NK-92 treated with Interleukin-12 subunit alpha and Interleukin-12 subunit beta, amount 100 ng/mL, for 24 hours (cell line): Measurements from ENCODE around the gene CDC42SE2.
"Not testable (repeated sequence)": the region's sequence is repeated elsewhere in the genome, so short reads cannot be mapped to it uniquely, and the experiment has no call there.

Experiments used
- DNase-seq: peaks from one replicate; lab custom pipeline; 2025; lab: John Stamatoyannopoulos, UW

CDC42SE2 gene

DNA sequence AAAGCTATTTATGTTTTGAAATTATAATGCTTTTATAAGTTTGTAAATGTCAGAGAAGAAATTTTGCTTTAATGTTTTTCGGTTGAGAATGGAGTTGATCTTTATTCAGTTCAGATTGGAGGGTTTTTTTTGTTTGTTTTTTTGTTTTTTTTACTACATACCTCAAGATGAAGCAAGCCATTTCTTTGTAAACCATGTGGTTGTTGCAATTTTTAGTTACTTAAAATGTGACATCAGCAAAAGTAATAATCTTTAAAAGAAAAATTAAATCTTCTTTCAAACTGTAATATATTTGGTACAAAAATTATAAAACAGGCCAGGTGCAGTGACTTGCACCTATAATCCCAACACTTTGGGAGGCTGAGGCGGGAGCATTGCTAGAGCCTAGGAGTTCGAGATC is 102.6 kb downstream of the CDC42SE2 start:
- no peak for DNase-seq

DNA sequence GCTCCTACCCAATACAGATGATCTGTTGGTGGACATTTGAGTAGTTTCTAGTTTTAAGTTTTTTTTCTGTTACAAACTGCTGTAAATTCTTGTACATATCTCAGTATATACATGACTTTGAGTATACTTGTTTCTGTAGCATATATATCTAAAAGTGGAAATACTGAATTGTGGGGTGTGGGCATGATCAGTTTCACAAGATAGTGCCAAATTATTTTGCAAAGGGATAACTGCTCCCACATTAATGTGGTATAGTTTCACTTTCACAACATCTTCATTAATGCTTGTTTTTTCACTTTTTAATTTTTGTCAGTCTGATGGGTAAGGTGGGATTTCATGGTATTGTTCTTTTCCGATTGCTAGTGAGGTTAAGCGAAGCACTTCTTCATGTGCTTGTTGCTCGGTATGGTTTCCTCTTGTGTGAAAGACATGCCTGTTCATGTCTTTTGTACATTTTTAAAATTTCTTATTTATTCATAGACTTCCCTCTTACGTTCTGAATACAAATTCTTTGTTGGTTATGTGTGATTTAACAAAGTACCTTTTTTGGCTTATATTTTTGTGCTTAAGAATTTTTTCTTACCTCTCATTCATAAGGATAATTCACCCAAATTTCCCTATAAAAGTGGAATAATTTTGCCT is 103.5 kb downstream of the CDC42SE2 start:
- DNase-seq, result no peak

DNA sequence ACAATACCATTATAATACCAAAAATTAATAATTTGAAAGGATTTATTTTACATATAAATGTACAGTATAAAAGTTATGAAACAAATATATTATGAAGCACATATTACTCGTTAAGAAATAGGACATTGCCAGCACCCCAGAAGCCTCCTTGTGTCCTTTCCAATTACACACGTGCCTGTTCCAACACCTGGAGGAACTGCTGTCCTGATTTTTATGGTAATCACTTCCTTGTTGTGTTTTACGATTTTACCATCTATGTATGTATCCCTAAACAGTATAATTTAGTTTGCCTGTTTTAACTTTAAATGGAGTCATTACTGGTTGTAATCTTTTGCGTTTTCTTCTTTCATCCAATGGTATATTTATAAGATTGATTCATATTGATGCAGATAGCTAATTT is 105.0 kb downstream of the CDC42SE2 start:
- no peak for DNase-seq

DNA sequence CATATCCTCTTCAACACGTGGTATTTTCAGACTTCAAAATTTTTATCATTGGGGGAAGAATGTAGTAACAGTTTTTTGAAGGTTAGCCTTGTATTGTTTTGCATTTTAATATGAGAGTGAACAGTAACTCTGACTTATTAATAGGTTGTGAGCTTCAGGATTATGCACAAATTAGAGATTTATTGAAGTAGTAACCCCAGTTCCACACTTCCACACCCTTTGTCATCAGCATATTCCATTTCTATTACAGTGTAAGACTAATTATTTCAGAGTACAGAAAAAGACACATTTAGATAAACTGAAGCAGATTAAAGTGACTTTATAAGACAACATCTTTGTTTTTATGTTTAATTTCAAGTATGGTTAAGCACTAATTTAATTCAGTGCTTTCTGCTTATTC is 105.7 kb downstream of the CDC42SE2 start:
- no peak for DNase-seq

DNA sequence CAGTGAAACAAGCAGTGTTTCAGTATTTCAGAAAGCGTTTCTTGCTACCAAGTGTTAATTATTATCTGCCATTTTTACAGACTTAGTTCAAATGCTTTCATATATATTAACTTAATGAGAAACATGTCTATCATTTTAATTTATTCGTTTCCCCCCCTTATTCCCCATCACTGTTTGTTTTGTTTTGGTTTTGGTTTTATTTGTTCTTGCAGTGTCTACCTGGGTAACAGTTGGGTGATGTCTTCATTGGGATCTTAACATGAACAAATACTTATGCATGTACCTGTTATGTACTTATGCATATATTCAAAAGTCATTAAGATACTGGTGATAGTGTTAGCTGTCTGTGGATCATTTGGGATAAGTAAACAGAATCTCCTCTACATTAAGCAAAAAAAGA is 108.0 kb downstream of the CDC42SE2 start:
- no peak for DNase-seq

DNA sequence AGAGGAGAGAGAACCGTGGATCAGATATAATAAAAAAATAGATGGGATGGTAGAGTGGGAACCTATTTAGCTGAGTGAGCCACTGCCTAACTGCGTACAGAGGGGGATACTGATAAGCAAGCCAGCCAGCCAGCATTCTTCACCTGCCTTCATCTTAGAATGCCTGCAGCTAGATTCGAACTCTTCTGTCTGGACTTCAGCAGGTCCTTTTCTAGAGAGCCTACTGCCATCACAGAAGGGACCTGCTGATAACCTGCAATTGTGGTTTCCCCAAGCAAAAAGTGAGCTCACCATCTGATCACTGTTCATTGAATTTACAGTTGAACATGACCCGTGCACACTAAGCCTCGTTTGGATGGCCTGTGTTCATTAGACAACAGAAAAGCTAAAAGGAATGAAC is 109.4 kb downstream of the CDC42SE2 start:
- DNase-seq, result no peak

DNA sequence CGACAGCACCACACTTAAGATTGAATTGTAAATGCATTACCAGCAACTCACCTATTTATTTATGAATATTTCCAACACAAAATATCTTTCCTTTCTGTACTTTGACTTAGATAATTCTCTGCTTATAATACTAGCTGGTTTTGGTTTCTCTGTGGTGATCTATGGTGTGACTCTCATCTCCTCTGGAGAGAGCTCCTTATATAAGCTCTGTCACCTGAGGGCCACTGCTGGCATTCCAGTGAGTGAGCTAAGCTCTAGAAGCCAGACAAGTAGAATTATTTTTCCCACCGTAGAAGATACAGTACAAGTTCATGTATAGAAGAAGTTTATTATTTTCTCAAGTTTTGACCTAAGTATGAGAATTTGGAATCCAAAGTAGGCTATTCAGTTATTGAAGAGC is 111.5 kb downstream of the CDC42SE2 start:
- no peak for DNase-seq

DNA sequence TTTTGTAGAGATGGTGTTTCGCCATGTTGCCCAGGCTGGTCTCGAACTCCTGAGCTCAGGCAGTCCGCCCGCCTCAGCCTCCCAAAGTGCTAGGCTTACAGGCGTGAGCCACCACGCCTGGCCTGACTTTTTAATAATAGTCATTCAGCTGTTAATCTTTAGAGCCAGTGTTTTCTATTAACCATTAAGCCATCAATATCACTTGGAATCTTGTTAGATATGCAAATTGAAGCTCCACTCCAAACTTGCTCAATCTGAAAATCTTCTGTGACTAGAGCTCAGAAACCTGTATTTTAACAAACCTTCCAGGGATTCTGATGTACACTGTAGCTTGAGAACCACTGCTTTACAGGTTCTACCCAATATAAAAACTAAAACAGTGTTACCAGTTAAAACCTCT is 113.5 kb downstream of the CDC42SE2 start:
- DNase-seq, result no peak

DNA sequence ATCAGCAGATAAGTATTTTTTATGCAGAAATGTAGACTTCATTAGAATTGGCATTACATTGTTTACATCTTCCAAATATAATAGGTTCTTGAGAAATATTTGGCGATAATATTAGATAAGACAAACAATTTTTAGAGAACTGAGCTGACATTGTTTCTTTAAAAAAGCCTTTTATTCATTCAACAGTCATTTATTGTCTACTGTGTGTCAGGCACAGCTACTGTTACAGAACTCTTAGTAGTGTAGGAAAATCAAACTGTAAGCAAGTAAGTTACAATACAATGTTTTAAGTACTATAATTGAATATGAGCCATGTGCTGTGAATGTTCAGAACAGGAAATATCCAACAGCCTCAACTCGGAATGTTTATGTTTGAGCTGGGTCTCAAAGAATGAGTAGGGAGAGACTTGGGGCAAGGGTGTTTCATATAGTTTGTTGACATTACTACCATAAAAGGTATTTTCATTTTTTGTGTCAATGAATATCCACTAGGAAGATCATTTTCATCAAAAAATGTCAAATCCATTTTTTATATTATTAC is 114.0 kb downstream of the CDC42SE2 start:
- no peak for DNase-seq

DNA sequence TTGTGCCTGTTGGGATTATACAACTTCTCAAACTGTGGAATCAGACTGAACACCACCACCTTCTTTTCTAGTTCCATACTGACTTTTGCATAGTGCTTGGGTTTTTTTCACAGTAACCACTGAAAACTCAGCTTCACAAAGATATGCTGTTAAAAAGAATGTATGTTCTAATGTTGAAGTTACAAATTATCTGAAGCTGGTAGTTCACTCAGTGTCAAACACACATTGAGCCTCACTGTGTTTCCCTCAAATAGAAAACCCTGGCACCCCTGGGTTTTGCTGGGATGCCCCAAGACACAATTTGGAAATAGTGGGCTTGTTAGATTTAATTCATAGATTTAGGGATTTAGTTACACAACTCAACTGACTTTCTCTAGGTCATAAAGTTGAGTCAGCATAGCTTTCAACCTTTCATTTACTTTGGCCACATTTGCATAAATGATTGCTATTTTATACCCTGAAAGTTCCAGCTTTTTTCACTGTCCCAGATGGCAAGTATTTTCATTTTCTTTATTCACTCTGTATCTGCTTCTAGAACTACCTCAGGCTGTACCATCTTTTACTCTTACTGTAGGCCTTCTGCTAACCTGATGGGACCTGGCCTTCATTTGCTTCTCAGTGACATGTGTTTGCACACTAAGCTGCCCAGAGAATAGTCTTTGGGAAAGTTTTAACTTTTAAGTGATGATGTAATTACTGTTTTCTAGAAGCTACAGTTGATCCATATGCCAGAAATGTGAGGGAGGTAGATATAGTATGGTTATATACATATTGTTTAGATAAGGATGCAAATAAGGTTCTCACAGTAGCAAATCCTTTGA is 115.1 kb downstream of the CDC42SE2 start:
- no peak for DNase-seq

DNA sequence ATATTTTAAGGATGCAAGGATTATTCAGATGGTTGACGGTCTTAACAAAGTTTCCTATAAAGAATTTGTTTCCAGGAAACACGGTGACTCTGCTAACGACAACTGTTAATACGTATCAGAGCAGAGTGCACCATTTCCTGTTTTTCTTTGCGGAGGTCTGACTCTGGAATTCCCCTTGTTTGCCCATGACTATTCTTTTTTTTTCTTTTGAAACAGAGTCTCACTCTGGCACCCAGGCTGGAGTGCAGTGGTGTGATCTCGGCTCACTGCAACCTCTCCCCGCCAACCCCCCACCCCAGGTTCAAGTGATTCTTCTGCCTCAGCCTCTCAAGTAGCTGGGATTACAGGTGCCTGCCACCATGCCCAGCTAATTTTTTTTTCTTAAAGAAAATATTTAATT is 115.9 kb downstream of the CDC42SE2 start:
- DNase-seq, result no peak

DNA sequence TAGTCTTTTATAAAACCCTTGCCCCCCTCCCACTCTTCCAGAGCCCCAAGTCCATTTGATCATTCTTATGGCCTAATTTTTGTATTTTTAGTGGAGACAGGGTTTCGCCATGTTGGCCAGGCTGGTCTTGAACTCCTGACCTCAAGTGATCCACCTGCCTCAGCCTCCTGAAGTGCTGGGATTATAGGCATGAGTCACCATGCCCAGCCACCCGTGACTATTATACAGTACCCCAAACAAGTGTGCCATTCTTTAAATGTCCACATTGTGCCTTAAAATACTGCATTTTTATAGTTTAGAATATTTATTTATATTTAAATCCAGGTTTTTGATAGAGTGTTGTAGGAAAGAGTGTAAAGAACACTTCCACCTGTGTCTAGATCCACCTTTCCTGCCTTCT is 116.4 kb downstream of the CDC42SE2 start:
- DNase-seq, result not testable (repeated sequence)

DNA sequence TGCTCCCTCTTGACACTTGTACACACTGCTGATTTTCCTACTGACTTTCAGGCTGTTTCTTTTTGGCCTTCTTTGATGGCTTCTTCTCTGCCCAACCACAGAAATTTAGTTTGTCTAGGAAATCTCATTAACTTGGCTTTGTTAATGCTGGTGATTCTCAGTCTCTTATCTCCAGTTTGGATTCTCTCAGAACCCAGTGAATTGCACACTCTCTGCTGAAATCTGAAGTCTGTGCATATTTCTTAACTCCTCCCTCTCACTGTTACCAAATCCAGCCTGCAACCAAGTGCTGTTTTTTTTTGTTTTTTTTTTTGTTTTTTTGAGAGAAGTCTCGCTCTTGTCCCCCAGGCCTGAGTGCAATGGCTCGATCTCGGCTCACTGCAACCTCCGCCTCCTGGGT is 117.2 kb downstream of the CDC42SE2 start:
- no peak for DNase-seq

DNA sequence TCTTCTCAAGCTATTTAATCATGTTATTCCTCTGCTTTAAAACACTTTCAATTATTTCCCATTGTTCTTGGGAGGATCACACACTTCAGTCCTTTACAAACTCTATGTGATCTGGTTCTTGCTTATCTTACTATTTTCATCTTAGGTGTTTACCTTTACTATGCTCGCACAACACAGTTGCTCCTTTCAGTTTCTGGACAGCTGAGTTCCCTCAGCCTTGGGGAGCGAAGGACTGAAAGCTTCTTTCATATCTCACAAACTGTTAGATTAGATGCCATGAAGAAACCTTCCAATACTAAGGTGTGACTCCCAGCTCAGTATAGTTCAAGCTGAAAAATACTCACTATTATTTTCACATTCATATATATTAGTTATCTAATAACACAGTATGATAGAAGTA is 117.9 kb downstream of the CDC42SE2 start:
- no peak for DNase-seq

DNA sequence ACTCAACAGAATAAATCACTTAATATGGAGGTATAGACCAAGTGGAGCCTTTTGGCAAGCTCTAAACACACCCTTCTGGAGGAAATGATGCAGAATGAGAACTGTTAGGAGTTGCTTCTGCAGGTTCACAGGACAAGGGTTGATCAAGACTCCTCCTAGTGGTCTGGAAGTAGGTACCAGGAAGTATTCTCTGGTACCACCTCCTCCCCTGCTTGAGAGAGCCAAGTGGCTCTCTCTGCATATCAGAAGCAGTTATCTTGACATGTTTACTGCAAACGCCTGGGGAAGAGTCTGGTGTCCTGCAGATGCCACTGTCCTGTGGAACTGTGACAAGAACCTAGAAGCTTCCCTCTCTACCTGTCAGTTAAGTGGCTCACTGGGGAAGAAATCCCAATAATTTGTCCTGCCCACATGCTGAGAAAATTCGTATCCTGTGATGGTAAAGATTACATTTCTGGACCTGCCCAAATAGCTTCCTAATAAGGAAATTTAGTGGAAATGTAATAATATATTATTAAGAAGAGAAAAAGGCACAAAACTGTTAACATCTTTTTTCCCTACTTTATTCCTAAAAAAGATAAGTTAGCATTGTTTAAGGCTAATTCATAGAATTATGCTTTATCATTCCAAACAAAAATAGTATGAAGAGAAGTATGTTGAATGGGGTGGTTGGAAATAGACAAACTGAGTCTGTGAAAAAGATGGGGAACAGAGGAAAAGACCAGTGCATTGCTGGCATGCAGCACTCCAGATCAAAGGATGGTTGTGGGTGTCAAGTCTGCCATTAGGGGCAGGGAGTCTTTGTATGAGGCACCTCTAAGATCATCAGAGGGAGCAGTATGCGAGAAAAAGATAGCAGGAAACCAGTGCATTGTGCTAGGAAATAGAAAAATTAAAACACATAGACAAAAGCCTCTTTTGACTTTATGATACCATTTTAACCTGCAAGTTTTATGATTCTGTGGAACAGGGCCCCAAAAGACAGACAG is 118.8 kb downstream of the CDC42SE2 start:
- DNase-seq, result no peak

DNA sequence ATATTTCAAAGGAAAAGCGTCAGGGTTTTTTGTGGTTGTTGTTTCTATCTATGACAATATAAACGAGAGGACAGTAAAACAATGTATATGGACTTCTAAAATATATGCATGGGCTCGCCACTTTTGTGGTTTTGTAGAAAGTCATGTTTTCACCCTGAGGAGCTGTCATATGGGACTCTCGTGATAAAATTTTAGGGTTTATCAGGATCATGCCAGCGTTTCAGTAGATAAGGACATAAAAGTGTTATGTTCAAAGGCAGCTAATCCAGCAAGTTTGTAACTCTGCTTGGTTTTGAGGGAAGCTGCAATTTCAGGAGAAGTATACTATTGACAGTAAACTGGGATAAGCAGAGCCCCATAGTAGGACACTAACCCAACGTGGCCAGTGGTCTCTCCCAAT is 120.3 kb downstream of the CDC42SE2 start:
- DNase-seq, result no peak

DNA sequence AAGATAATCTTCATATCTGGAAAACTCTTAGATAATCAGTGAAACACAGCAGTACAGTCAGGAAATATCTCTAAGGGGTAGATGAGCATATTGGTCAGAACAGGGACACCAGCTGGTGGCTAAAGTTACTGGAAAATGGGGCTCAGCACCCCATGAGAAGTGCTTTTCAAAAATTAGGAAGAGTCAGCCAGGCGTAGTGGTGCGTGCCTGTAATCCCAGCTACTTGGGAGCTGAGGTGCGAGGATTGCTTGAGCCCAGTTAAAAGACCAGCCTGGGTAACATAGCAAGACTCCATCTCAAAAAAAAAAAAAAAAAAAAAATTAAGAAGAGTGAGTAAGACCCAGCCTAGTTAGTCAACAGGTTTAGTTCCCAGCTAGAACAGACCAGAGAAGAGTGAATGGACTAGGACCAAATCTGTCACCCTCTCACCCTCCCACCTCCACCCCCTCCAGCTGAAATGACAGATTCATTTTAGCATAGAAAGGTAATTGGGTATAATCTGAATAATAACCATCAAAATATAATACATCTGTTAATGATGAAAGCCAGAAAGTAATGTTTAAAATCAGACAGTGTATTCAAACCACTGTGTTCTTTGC is 120.9 kb downstream of the CDC42SE2 start:
- no peak for DNase-seq

DNA sequence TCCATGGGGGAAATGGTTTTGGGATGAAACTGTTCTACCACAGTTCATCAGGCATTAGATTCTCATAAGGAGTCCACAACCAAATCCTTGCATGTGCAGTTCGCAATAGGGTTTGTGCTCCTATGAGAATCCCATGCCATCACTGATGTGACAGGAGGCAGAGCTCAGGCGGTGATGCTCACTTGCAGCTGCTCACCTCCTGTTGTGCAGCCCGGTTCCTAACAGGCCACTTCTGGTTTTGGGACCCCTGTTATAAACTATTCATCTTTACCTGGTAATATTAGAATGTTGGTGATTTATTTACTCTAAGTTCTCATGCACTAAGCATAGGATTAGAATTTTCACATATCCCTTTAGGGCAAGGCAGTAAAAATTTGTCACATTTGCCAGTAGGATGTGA is 122.3 kb downstream of the CDC42SE2 start:
- no peak for DNase-seq

DNA sequence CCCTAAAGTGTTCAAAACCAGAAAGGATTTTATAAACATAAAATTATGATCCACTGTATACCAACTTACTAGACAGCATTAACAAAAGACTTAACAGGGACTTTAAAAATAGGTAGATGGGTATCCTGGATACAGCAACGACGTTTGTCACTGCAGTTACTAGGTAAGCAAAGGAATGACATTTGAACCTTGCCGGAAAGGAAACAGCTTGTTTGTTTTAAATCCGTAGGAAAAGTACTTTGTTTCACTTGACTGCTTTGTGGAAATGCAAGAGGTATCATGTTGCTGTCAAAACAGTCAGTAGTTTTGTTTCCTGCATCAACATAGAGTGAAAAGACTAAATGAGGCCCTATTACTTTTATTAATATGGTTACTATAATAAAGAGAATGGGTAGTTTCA is 122.9 kb downstream of the CDC42SE2 start:
- no peak for DNase-seq

DNA sequence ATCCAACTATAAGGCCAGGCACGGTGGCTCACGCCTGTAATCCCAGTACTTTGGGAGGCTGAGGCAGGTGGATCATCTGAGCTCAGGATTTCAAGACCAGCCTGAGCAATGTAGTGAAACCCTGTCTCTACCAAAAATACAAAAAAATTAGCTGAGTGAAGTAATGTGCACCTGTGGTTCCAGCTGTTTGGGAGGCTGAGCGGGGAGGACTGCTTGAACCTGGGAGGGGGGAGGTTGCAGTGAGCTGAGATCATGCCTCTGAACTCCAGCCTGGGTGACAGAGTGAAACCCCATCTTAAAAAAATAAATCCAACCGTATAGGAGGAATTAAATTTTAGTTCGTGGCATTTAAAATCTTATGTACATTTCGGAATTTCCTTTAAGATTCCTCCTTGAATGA is 123.4 kb downstream of the CDC42SE2 start:
- DNase-seq, result no peak

DNA sequence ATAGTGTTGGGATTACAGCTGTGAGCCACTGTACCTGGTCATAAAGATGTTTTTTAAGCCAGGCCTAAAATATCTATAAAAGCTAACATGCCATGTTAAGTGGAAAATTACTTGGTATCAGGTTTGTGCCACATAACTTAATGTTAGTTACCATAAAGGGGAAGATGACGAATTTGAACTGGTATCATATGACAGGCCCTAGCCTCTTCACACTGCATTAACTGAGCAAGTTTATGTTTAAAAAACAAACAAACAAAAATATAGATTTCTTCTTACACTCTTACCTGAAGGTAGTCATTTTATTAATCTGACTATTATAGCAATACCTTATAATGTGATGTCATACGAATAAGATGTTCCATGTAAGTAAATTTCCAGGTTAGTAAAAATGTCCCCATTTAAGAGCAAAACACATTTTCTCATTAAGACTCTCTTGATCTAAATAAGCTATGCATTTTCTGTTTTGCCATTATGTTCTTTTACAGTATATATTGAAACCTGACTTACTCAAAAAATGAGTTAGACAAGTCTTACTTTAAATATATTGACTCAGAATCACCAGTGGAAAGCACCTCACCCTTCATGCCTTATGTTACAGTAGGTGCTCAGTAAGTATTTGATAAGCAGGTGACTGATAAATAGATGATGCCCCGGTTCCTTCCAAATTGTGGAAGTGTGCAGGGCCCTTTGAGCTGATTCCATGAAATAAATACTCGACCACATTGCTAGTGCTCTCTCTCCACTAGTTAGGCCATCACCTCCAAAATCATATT is 125.4 kb downstream of the CDC42SE2 start:
- no peak for DNase-seq
